ENCODE results near the gene GPBP1. TPM values are rescaled to one million over a fixed set of nuclear protein-coding genes. Genes with fewer than 3 reads are reported as not detected.
"Not testable (repeated sequence)": the region's sequence is repeated elsewhere in the genome, so short reads cannot be mapped to it uniquely, and the experiment has no call there.

The GPBP1 gene
- total and polyA plus RNA-seq, 2 donors: 122 to 149 TPM

- Histone ChIP-seq H3K4me1 (ENCODE audit: control insufficient read depth in 2 of 2, insufficient read depth in 2 of 2, low read length in 2 of 2) (no peaks in the 10 kb centered on the region), H3K27me3 (ENCODE audit: control insufficient read depth in 2 of 2, insufficient read depth in 1 of 2, low read length in 1 of 2) (no peaks in the 10 kb centered on the region), H3K27ac (ENCODE audit: low read depth in 1 of 2, low read length in 1 of 2) (no peak overlapping the region), H3K9me3 (ENCODE audit: control insufficient read depth in 2 of 2, insufficient read depth in 1 of 2, low read length in 1 of 2) (no peaks in the 10 kb centered on the region), H3K4me3 (ENCODE audit: low read length in 2 of 2) (no peak overlapping the region), H3K36me3 (ENCODE audit: control insufficient read depth in 2 of 2, insufficient read depth in 2 of 2, low read length in 1 of 2) (peaks cover 2 to 63% of the 10 kb centered on the region in 2 donors)
- DNase-seq (ENCODE audit: low read depth in 6 of 9, low spot score in 9 of 9): no peak
- WGBS: 96% methylated on average over 3 of the region's 3 CpGs
Observed at GRCh38 chr5:57262541-57262940, 88.7 kb downstream of the GPBP1 start.

DNA sequence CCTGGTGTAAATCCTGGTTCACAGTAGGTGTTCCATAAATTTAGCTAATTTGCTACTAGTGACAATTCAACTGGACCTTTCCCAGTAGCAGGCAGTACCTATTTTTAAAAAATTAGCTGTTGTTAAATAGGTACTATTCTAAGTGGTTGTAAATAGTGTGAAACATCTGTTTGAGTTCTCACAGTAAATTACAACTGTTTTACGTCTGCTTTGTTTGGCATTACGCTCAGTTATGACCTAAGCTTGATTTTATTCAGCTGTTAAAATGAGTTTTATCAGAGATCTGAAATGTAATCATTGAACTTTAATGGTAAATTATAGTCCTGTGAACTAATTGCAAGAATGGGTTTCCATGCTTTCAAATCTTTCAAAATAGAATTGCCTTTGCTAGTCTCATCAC is 93.9 kb downstream of the GPBP1 start:
- H3K27me3 ChIP-seq (ENCODE audit: control insufficient read depth in 2 of 2, insufficient read depth in 1 of 2, low read length in 1 of 2): no peaks in the 10 kb centered on the region
- H3K27ac ChIP-seq (ENCODE audit: low read depth in 1 of 2, low read length in 1 of 2): no peak overlapping the region
- DNase-seq (ENCODE audit: low read depth in 6 of 9, low spot score in 9 of 9): no peak
- no peaks in the 10 kb centered on the region for H3K4me1 ChIP-seq (ENCODE audit: control insufficient read depth in 2 of 2, insufficient read depth in 2 of 2, low read length in 2 of 2)
- no peak overlapping the region for H3K4me3 ChIP-seq (ENCODE audit: low read length in 2 of 2)
- peaks cover 0 to 13% of the 10 kb centered on the region in 2 donors for H3K36me3 ChIP-seq (ENCODE audit: control insufficient read depth in 2 of 2, insufficient read depth in 2 of 2, low read length in 1 of 2)
- WGBS: 97% methylated on average over 2 of the region's 2 CpGs
- no peaks in the 10 kb centered on the region for H3K9me3 ChIP-seq (ENCODE audit: control insufficient read depth in 2 of 2, insufficient read depth in 1 of 2, low read length in 1 of 2)

- H3K4me3 ChIP-seq (ENCODE audit: low read length in 2 of 2): no peak overlapping the region
- WGBS: 93% methylated on average over 5 of the region's 5 CpGs
- H3K9me3 ChIP-seq (ENCODE audit: control insufficient read depth in 2 of 2, insufficient read depth in 1 of 2, low read length in 1 of 2): no peaks in the 10 kb centered on the region
- H3K4me1 ChIP-seq (ENCODE audit: control insufficient read depth in 2 of 2, insufficient read depth in 2 of 2, low read length in 2 of 2): no peaks in the 10 kb centered on the region
- no peaks in the 10 kb centered on the region for H3K36me3 ChIP-seq (ENCODE audit: control insufficient read depth in 2 of 2, insufficient read depth in 2 of 2, low read length in 1 of 2)
- H3K27ac ChIP-seq (ENCODE audit: low read depth in 1 of 2, low read length in 1 of 2): no peak overlapping the region
- no peak for DNase-seq (ENCODE audit: low read depth in 6 of 9, low spot score in 9 of 9)
- H3K27me3 ChIP-seq (ENCODE audit: control insufficient read depth in 2 of 2, insufficient read depth in 1 of 2, low read length in 1 of 2): no peaks in the 10 kb centered on the region
Observed at GRCh38 chr5:57276353-57276752, 102.5 kb downstream of the GPBP1 start.

DNA sequence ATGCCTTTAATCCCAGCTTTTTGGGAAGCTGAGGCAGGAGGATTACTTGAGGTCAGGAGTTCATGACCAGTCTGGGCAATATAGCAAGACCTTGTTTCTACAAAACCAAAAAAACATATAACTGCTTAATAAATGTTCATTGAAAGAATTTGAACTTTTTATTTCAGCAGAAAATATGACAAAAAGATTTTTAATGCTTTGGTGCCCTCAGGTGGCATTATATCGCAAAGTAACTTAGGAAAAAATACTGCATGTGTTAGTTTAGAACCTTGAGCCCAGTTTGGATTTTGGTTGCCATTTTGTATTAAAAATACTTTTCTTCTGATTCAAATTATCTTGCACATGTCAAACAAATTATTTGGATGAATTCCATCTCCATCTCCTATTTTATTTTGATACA is 103.2 kb downstream of the GPBP1 start:
- no peak overlapping the region for H3K27ac ChIP-seq (ENCODE audit: low read depth in 1 of 2, low read length in 1 of 2)
- H3K36me3 ChIP-seq (ENCODE audit: control insufficient read depth in 2 of 2, insufficient read depth in 2 of 2, low read length in 1 of 2): no peaks in the 10 kb centered on the region
- H3K4me3 ChIP-seq (ENCODE audit: low read length in 2 of 2): no peak overlapping the region
- WGBS: 95% methylated on average over 1 of the region's 1 CpG
- H3K27me3 ChIP-seq (ENCODE audit: control insufficient read depth in 2 of 2, insufficient read depth in 1 of 2, low read length in 1 of 2): no peaks in the 10 kb centered on the region
- H3K4me1 ChIP-seq (ENCODE audit: control insufficient read depth in 2 of 2, insufficient read depth in 2 of 2, low read length in 2 of 2): no peaks in the 10 kb centered on the region
- peak in 3 of 9 donors; percentile 3 to 11 (median 5) for DNase-seq (ENCODE audit: low read depth in 6 of 9, low spot score in 9 of 9)
- H3K9me3 ChIP-seq (ENCODE audit: control insufficient read depth in 2 of 2, insufficient read depth in 1 of 2, low read length in 1 of 2): no peaks in the 10 kb centered on the region

GRCh38 chr5:57280853-57281252 is 107.0 kb downstream of the GPBP1 start:
- DNase-seq (ENCODE audit: low read depth in 6 of 9, low spot score in 9 of 9): no peak
- Histone ChIP-seq H3K4me1 (ENCODE audit: control insufficient read depth in 2 of 2, insufficient read depth in 2 of 2, low read length in 2 of 2) (no peaks in the 10 kb centered on the region), H3K4me3 (ENCODE audit: low read length in 2 of 2) (no peak overlapping the region), H3K27me3 (ENCODE audit: control insufficient read depth in 2 of 2, insufficient read depth in 1 of 2, low read length in 1 of 2) (no peaks in the 10 kb centered on the region), H3K9me3 (ENCODE audit: control insufficient read depth in 2 of 2, insufficient read depth in 1 of 2, low read length in 1 of 2) (peaks cover 0 to 5% of the 10 kb centered on the region in 2 donors), H3K36me3 (ENCODE audit: control insufficient read depth in 2 of 2, insufficient read depth in 2 of 2, low read length in 1 of 2) (no peaks in the 10 kb centered on the region), H3K27ac (ENCODE audit: low read depth in 1 of 2, low read length in 1 of 2) (no peak overlapping the region)
- WGBS: 94% methylated on average over 2 of the region's 2 CpGs

DNA sequence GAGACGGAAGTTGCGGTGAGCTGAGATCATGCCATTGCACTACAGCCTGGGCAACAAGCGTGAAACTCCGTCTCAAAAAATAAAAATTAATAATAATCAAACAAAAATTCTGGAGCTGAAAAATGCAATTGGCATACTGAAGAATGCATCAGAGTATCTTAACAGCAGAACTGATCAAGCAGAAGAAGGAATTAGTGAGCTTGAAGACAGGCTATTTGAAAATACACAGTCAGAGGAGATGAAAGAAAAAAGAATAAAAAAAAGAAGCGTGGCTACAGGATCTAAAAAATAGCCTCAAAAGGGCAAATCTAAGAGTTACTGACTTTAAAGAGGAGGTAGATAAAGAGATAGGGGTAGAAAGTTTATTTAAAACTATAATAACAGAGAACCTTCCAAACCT is 111.2 kb downstream of the GPBP1 start:
- DNase-seq (ENCODE audit: low read depth in 6 of 9, low spot score in 9 of 9); H3K4me3 ChIP-seq (ENCODE audit: low read length in 2 of 2); H3K9me3 ChIP-seq (ENCODE audit: control insufficient read depth in 2 of 2, insufficient read depth in 1 of 2, low read length in 1 of 2); H3K36me3 ChIP-seq (ENCODE audit: control insufficient read depth in 2 of 2, insufficient read depth in 2 of 2, low read length in 1 of 2); H3K4me1 ChIP-seq (ENCODE audit: control insufficient read depth in 2 of 2, insufficient read depth in 2 of 2, low read length in 2 of 2); H3K27ac ChIP-seq (ENCODE audit: low read depth in 1 of 2, low read length in 1 of 2); H3K27me3 ChIP-seq (ENCODE audit: control insufficient read depth in 2 of 2, insufficient read depth in 1 of 2, low read length in 1 of 2): not testable (repeated sequence)
- 96% methylated on average over 5 of the region's 5 CpGs for WGBS

DNA sequence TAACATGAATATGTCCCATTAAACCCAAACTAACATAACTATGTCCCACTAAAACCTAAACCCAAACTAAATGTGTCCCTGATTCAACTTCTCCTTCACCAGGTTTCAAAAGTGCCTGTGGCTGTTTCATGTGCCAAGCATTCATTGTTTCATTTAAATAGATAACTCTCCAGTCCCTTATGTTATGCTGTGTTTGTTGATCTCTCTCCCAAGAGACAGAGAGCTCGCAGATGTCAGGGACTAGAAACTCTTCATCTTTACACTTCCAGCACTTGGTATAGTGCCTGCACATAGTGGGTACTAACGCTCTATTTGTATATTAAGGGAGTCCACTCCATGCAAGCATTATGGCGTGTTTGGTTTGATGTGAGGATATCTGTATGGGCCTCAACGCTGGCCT is 118.0 kb downstream of the GPBP1 start:
- Histone ChIP-seq H3K4me3 (ENCODE audit: low read length in 2 of 2) (no peak overlapping the region), H3K27ac (ENCODE audit: low read depth in 1 of 2, low read length in 1 of 2) (no peak overlapping the region), H3K4me1 (ENCODE audit: control insufficient read depth in 2 of 2, insufficient read depth in 2 of 2, low read length in 2 of 2) (no peaks in the 10 kb centered on the region), H3K9me3 (ENCODE audit: control insufficient read depth in 2 of 2, insufficient read depth in 1 of 2, low read length in 1 of 2) (no peaks in the 10 kb centered on the region), H3K36me3 (ENCODE audit: control insufficient read depth in 2 of 2, insufficient read depth in 2 of 2, low read length in 1 of 2) (no peaks in the 10 kb centered on the region), H3K27me3 (ENCODE audit: control insufficient read depth in 2 of 2, insufficient read depth in 1 of 2, low read length in 1 of 2) (no peaks in the 10 kb centered on the region)
- DNase-seq (ENCODE audit: low read depth in 6 of 9, low spot score in 9 of 9): no peak
- WGBS: 98% methylated on average over 4 of the region's 4 CpGs

- no peak for DNase-seq (ENCODE audit: low read depth in 6 of 9, low spot score in 9 of 9)
- H3K27ac ChIP-seq (ENCODE audit: low read depth in 1 of 2, low read length in 1 of 2): no peak overlapping the region
- WGBS: 98% methylated on average over 6 of the region's 6 CpGs
- no peaks in the 10 kb centered on the region for H3K9me3 ChIP-seq (ENCODE audit: control insufficient read depth in 2 of 2, insufficient read depth in 1 of 2, low read length in 1 of 2)
- no peak overlapping the region for H3K4me3 ChIP-seq (ENCODE audit: low read length in 2 of 2)
- H3K4me1 ChIP-seq (ENCODE audit: control insufficient read depth in 2 of 2, insufficient read depth in 2 of 2, low read length in 2 of 2): no peaks in the 10 kb centered on the region
- no peaks in the 10 kb centered on the region for H3K27me3 ChIP-seq (ENCODE audit: control insufficient read depth in 2 of 2, insufficient read depth in 1 of 2, low read length in 1 of 2)
- H3K36me3 ChIP-seq (ENCODE audit: control insufficient read depth in 2 of 2, insufficient read depth in 2 of 2, low read length in 1 of 2): no peaks in the 10 kb centered on the region
Observed at GRCh38 chr5:57292336-57292735, 118.5 kb downstream of the GPBP1 start.

GRCh38 chr5:57298295-57298984 is 124.6 kb downstream of the GPBP1 start:
- Histone ChIP-seq H3K36me3 (ENCODE audit: control insufficient read depth in 2 of 2, insufficient read depth in 2 of 2, low read length in 1 of 2) (no peaks in the 10 kb centered on the region), H3K4me3 (ENCODE audit: low read length in 2 of 2) (no peak overlapping the region), H3K27me3 (ENCODE audit: control insufficient read depth in 2 of 2, insufficient read depth in 1 of 2, low read length in 1 of 2) (no peaks in the 10 kb centered on the region), H3K4me1 (ENCODE audit: control insufficient read depth in 2 of 2, insufficient read depth in 2 of 2, low read length in 2 of 2) (peaks cover 0 to 11% of the 10 kb centered on the region in 2 donors), H3K9me3 (ENCODE audit: control insufficient read depth in 2 of 2, insufficient read depth in 1 of 2, low read length in 1 of 2) (no peaks in the 10 kb centered on the region), H3K27ac (ENCODE audit: low read depth in 1 of 2, low read length in 1 of 2) (peak overlapping the region in 1 of 2 donors; percentile 72)
- WGBS: 27% methylated on average over 6 of the region's 6 CpGs
- peak; percentile 52 to 91 (median 77) for DNase-seq (ENCODE audit: low read depth in 6 of 9, low spot score in 9 of 9)

Data from thymus (tissue), 11 donors.